ENCODE results near the gene COL27A1. TPM values are rescaled to one million over a fixed set of nuclear protein-coding genes. Genes with fewer than 3 reads are reported as not detected.

COL27A1 gene
- total RNA-seq, 1 donor from 2014 or later: 3.7 TPM

GRCh38 chr9:114272739-114273431, 117.5 kb downstream of the COL27A1 start:
- H3K27me3 Mint-ChIP-seq (ENCODE audit: low read depth): no peaks in the 10 kb centered on the region

GRCh38 chr9:114273461-114273881, 118.1 kb downstream of the COL27A1 start:
- no peak overlapping the region for H3K4me3 Mint-ChIP-seq (ENCODE audit: low read depth)
- no peaks in the 10 kb centered on the region for H3K4me1 Mint-ChIP-seq (ENCODE audit: low read depth)
- no peaks in the 10 kb centered on the region for H3K36me3 Mint-ChIP-seq (ENCODE audit: low read depth)
- no peaks in the 10 kb centered on the region for H3K9me3 Mint-ChIP-seq
- intact Hi-C loops (cut with micrococcal nuclease): loop anchor here (5.0 kb wide), 1 partner anchor 116 kb away; the partner anchor contains the start of gene COL27A1
- H3K27ac Mint-ChIP-seq: no peak overlapping the region
- DNase-seq (ENCODE audit: low spot score): no peak
- H3K27me3 Mint-ChIP-seq (ENCODE audit: low read depth): no peaks in the 10 kb centered on the region

More at GRCh38 chr9:114272739-114273431, 117.5 kb downstream of the COL27A1 start:
- no peaks in the 10 kb centered on the region for H3K4me1 Mint-ChIP-seq (ENCODE audit: low read depth)
- intact Hi-C loops (cut with micrococcal nuclease): loop anchor here (5.0 kb wide), 1 partner anchor 116 kb away; the partner anchor contains the start of gene COL27A1
- H3K36me3 Mint-ChIP-seq (ENCODE audit: low read depth): no peaks in the 10 kb centered on the region
- H3K4me3 Mint-ChIP-seq (ENCODE audit: low read depth): no peak overlapping the region
- H3K27ac Mint-ChIP-seq: no peak overlapping the region
- H3K9me3 Mint-ChIP-seq: no peaks in the 10 kb centered on the region
- no peak for DNase-seq (ENCODE audit: low spot score)

- Mint-ChIP-seq H3K27ac (no peak overlapping the region), H3K27me3 (ENCODE audit: low read depth) (no peaks in the 10 kb centered on the region), H3K36me3 (ENCODE audit: low read depth) (no peaks in the 10 kb centered on the region), H3K4me3 (ENCODE audit: low read depth) (no peak overlapping the region), H3K4me1 (ENCODE audit: low read depth) (no peaks in the 10 kb centered on the region), H3K9me3 (no peaks in the 10 kb centered on the region)
- no peak for DNase-seq (ENCODE audit: low spot score)
- intact Hi-C loops (cut with micrococcal nuclease): loop anchor here (5.0 kb wide), 1 partner anchor 117 kb away; the partner anchor contains the start of gene COL27A1
Measured at GRCh38 chr9:114274217-114274616, 118.9 kb downstream of the COL27A1 start.

DNA sequence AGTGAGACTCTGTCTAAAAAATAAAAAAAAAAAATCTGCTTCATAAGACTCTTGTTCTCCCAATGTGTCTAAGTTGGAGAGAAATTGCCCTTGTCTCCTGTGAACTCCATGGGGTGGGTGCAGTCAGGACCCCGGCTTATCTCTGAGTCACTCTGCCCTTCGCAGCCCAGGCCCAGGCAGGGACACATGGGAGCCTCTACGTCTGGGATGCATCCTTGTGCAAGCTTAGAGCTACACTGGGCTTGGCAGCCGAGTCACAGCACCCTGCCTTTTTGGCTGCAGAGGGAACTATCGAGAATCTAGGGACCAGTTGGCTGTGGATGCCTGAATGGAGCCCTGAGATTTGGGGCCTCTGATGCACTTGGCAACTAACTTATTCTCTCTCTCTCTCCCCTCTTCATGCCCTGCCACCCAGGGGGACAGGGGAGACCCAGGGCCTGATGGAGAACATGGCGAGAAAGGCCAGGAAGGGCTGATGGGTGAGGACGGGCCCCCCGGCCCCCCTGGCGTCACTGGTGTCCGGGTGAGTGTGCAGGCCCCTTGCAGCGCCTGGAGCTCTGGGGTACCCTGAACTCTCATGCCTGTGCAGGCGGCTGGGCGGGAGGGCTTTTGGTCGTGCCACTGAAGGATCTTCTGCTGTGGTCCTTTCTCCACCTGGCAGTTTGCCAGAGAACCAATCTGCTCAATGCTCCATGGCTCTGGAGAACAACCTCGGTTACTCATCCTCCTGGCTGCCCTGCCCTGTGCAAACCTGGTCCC, 120.1 kb downstream of the COL27A1 start:
- H3K27ac Mint-ChIP-seq: no peak overlapping the region
- intact Hi-C loops (cut with micrococcal nuclease): no loop called here
- no peak overlapping the region for H3K4me3 Mint-ChIP-seq (ENCODE audit: low read depth)
- no peaks in the 10 kb centered on the region for H3K36me3 Mint-ChIP-seq (ENCODE audit: low read depth)
- no peak for DNase-seq (ENCODE audit: low spot score)
- no peaks in the 10 kb centered on the region for H3K4me1 Mint-ChIP-seq (ENCODE audit: low read depth)
- no peaks in the 10 kb centered on the region for H3K27me3 Mint-ChIP-seq (ENCODE audit: low read depth)
- no peaks in the 10 kb centered on the region for H3K9me3 Mint-ChIP-seq

GRCh38 chr9:114276908-114277821, 121.8 kb downstream of the COL27A1 start:
- intact Hi-C loops (cut with micrococcal nuclease): no loop called here
- Mint-ChIP-seq H3K27ac (no peak overlapping the region), H3K4me3 (ENCODE audit: low read depth) (no peak overlapping the region), H3K4me1 (ENCODE audit: low read depth) (no peaks in the 10 kb centered on the region), H3K9me3 (no peaks in the 10 kb centered on the region), H3K27me3 (ENCODE audit: low read depth) (no peaks in the 10 kb centered on the region), H3K36me3 (ENCODE audit: low read depth) (no peaks in the 10 kb centered on the region)
- DNase-seq (ENCODE audit: low spot score): no peak

DNA sequence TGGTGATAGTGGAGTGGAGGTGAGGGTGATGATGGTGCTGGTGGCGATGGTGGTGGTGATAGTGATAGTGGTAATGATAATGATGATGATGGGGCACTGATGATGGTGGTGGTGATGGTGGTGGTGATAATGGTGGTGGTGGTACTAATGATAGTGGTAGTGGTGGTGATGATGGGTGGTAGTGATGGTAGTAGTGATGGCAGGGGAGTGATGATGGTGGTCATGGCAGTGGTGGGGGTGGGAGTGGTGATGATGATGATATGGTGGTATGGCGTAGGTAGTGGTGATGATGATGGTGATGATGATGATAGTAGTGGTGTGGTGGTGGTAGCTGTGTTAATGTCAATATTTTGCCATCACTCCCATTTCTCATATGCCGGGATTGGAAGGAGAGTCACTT, 123.0 kb downstream of the COL27A1 start:
- no peak for DNase-seq (ENCODE audit: low spot score)
- no peaks in the 10 kb centered on the region for H3K27me3 Mint-ChIP-seq (ENCODE audit: low read depth)
- no peak overlapping the region for H3K4me3 Mint-ChIP-seq (ENCODE audit: low read depth)
- no peaks in the 10 kb centered on the region for H3K4me1 Mint-ChIP-seq (ENCODE audit: low read depth)
- H3K27ac Mint-ChIP-seq: no peak overlapping the region
- H3K9me3 Mint-ChIP-seq: no peaks in the 10 kb centered on the region
- H3K36me3 Mint-ChIP-seq (ENCODE audit: low read depth): no peaks in the 10 kb centered on the region
- intact Hi-C loops (cut with micrococcal nuclease): no loop called here

GRCh38 chr9:114278881-114279570, 123.7 kb downstream of the COL27A1 start:
- H3K9me3 Mint-ChIP-seq: no peaks in the 10 kb centered on the region
- no peak for DNase-seq (ENCODE audit: low spot score)
- intact Hi-C loops (cut with micrococcal nuclease): no loop called here

DNA sequence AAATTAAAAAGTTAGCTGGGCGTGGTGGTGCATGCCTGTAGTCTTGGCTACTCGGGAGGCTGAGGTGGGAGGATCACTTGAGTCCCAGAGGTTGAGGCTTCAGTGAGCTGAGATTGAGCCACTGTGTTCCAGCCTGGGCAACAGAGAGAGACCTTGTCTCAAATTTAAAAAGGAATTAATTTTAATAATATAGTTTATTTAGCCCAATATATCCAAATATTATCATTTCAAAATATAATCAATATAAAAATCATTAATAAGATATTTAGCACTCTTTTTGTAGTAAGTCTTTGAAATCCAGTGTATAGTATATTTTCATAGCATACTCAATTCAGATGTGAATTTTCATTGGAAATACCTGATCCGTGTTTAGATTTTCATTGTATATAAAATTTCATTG, 124.4 kb downstream of the COL27A1 start:
- Mint-ChIP-seq H3K27ac (no peak overlapping the region), H3K27me3 (ENCODE audit: low read depth) (no peaks in the 10 kb centered on the region), H3K4me1 (ENCODE audit: low read depth) (no peaks in the 10 kb centered on the region), H3K4me3 (ENCODE audit: low read depth) (no peak overlapping the region), H3K36me3 (ENCODE audit: low read depth) (no peaks in the 10 kb centered on the region), H3K9me3 (no peaks in the 10 kb centered on the region)
- DNase-seq (ENCODE audit: low spot score): no peak
- intact Hi-C loops (cut with micrococcal nuclease): no loop called here

More at GRCh38 chr9:114278881-114279570, 123.7 kb downstream of the COL27A1 start:
- Mint-ChIP-seq H3K36me3 (ENCODE audit: low read depth) (no peaks in the 10 kb centered on the region), H3K4me3 (ENCODE audit: low read depth) (no peak overlapping the region), H3K4me1 (ENCODE audit: low read depth) (no peaks in the 10 kb centered on the region), H3K27ac (no peak overlapping the region), H3K27me3 (ENCODE audit: low read depth) (no peaks in the 10 kb centered on the region)

- H3K4me3 Mint-ChIP-seq (ENCODE audit: low read depth): no peak overlapping the region
- no peaks in the 10 kb centered on the region for H3K27me3 Mint-ChIP-seq (ENCODE audit: low read depth)
- no peaks in the 10 kb centered on the region for H3K36me3 Mint-ChIP-seq (ENCODE audit: low read depth)
- H3K27ac Mint-ChIP-seq: no peak overlapping the region
- H3K9me3 Mint-ChIP-seq: no peaks in the 10 kb centered on the region
- H3K4me1 Mint-ChIP-seq (ENCODE audit: low read depth): no peaks in the 10 kb centered on the region
- intact Hi-C loops (cut with micrococcal nuclease): no loop called here
- no peak for DNase-seq (ENCODE audit: low spot score)
Measured at GRCh38 chr9:114280636-114281472, 125.5 kb downstream of the COL27A1 start.

- Mint-ChIP-seq H3K9me3 (no peaks in the 10 kb centered on the region), H3K4me1 (ENCODE audit: low read depth) (no peaks in the 10 kb centered on the region), H3K27ac (no peak overlapping the region), H3K36me3 (ENCODE audit: low read depth) (no peaks in the 10 kb centered on the region), H3K27me3 (ENCODE audit: low read depth) (no peaks in the 10 kb centered on the region), H3K4me3 (ENCODE audit: low read depth) (no peak overlapping the region)
- no peak for DNase-seq (ENCODE audit: low spot score)
- intact Hi-C loops (cut with micrococcal nuclease): no loop called here
Measured at GRCh38 chr9:114281473-114282103, 126.3 kb downstream of the COL27A1 start.

GRCh38 chr9:114282104-114282485, 126.8 kb downstream of the COL27A1 start:
- no peaks in the 10 kb centered on the region for H3K27me3 Mint-ChIP-seq (ENCODE audit: low read depth)
- no peaks in the 10 kb centered on the region for H3K4me1 Mint-ChIP-seq (ENCODE audit: low read depth)
- no peak overlapping the region for H3K4me3 Mint-ChIP-seq (ENCODE audit: low read depth)
- H3K9me3 Mint-ChIP-seq: no peaks in the 10 kb centered on the region
- no peak overlapping the region for H3K27ac Mint-ChIP-seq
- DNase-seq (ENCODE audit: low spot score): no peak
- no peaks in the 10 kb centered on the region for H3K36me3 Mint-ChIP-seq (ENCODE audit: low read depth)
- intact Hi-C loops (cut with micrococcal nuclease): no loop called here
